Measurements from ENCODE around the gene RASGRP4.
A peak's percentile ranks its signal among the peaks of the same experiment; 100 is the strongest.

The RASGRP4 gene

DNA sequence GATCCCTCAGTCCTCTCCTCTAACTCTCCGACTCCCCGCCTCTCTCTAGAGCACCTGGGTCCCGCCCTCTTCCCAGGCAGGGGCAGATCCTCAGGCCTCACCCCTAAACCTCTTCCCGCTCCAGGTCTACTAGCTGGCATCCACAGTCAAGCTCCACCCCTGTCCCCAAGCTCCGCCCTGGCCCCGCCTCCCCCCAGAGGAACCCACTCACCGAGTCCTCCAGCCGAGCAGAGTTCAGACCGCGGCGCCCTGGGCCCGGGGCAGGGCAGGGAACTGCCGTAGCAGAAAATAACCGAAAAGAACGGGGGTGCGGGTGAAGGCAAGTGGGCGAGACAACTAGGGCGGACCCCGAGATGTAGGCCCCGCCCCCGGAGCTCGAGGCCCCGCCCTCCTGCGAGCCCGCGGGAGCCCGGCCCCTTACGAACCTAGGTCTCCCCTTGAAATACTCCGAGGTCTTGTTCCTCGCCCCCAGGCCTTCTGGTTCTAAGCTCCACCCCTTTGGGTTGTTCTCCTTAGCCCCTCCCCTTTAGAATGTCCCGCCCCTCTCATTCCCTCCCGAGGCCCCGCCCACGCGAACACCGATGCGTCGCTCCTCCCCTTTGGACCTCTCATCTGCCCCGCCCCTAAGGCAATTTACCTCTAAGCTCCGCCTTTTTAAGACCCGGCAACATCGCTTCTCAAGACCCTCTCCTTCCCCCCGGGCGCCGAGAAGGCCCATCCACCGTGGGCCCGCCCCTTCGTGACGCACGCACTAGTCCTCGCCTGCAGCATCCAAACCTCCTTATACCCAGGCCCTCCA, 38.3 kb downstream of the RASGRP4 start, which contains the start of gene GGN:
Gene GGN (minus strand): TSS at position 485 of the 799 bp plus-strand sequence. CDS start 773 bp downstream, outside the sequence.
- DNase-seq, result peak; percentile 67 to 89 (median 75)

DNA sequence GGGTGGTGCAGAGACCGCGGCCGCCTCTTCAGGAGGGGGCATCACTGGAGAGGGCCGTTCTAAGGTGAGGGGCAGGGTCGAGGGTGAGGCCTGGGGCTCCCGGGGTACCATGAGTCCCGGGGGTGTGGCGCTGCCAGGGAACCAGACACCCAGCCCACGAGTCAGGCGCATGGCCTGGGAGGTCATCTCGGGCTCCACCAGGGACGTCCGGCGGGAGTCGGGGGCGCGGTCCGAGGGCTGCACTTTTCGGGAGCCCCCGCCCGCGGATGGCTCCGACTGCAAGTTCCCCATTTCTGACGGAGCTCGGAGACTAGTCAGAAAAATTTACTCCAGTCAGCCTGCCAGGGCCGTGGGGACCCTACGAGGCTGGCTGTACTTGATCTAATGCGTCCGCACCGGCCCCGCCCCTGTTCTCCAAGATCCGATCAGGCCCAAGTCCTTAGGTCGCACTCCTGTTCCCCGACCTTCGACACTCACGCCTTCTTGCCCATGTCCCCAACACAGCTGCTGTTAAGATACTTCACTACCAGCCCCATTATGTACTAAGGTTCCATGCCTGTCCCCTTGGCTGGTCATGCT, 39.0 kb downstream of the RASGRP4 start:
- DNase-seq, result no peak

DNA sequence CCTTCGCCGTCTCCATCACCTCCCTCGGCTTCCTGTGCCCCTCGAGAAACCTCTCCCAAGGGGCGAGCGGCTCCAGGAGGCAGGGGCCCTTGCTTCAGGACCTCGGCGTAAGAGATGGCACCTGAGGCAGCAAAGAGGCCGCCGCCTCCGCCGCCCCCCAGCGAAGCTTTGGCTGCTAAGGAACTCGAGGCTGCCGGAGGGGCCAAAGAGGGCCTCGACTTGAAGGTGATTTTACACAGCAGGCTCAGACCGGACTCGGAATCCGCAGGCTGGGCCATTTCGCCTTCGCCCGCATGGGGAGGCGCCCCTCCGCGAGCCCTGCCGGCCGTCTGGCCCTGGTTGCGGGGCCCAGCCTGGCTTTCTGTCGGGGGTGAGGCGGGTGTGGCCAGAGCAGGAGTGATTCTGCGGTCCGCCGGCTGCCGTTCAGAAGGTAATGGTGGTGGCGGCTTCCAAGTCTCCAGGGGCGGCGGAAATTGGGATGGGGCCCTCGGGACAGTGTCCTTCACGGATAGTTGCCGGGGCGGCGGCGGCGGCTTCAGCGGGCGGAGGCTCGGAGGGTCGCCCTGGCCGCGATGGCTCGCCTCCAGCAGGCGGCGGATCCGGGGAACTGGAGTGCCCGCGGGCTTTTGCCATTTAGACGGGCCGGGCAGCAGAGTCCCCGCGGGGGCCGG, 39.6 kb downstream of the RASGRP4 start:
- no peak for DNase-seq

DNA sequence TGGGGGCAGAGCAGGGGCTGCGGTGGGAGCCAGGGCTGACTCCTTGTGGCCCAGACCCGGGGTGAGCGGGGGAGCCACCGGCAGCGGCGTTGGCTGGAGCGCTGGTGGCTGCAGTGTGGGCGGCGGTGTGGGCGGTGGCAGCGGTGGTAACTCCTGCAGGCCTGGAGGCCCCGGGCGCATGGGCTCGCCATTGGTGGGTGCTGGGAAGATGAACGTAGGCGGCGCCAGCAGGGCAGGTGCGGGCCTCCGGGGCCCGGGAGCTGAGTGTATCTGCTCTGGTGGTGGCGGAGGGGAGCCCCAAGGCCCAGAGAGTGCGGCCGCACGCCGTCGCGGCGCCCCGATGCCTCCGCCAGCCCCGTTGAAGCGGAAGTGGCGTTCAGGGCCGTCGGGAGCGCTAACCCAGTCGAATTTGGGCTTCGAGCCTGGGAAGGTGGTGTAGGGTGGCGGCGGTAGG, 40.2 kb downstream of the RASGRP4 start:
- DNase-seq, result no peak

DNA sequence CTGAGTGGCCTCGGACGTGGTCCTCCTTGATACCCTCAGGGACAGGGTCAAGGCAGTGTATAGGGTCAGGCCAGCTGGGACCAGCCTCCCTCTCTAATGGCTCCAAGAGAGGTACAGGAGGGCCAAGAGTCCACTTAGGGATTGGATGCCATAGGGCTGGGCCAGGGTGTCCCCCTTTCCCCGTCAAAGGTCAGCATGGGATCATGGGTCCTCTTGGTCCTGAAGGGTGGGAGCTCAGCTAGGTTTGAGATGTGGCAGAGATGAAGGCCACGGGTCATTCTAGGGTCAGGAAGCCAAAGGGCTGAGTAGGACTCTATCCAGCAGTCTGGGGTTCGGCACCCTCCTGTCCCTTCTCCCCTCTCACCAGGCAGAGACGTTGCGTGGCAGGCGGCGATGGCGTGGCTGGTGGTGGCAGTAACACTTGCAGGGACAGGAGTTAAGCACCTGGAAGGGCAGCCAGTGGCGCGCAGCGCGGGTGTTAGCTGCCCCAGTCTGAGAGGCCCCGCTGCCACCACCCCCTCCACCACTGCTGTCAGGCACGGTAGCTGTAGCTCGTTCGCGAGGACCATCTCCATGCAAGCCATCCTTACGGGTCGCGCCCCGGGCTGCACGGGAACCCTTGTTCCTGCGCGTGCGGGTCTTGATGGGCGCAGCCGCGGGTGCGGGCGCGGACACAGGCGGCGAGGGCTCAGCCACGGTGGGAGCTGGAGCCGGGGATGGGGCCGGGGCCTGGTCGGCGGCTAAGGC, 40.8 kb downstream of the RASGRP4 start:
- no peak for DNase-seq

DNA sequence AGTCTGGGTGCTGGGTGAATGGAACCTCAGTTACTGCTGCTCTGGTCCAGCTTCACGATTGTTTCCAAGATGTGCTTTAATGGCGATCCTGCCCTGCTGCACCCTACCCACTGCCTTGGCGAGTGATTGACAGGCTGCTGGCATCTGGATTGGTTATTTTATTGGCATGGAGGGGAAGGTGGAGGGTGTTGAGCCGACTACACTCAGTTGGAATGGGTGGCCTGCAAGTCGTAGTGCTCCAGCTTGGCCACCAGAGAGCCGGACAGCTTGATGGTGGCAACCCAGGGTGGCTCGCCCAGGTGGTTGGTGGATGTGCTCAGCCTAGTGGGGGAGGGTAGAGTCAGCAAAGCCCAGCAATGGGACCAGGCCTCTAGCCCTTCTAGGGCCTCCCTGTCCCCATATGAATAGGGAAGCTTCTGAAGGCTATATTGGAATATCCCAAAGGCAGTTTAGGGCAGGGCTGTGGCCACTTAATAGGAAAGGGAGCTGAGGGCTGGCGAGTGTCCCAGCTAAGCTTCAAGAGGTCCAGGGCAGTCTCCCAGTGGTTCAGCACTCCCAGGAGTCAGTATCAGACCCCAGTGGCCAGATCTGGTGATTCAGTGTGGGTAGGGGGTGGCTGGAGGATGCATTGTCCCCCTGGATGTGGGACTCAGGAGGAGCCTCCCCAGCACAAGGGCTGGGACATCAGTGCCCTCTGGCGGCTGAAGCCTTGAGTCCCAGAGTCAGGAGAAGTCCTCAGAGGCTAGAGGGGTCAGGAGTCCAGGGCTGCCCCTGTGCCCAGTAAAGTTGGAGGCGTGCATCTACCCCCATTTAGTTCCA, 41.6 kb downstream of the RASGRP4 start:
- no peak for DNase-seq

DNA sequence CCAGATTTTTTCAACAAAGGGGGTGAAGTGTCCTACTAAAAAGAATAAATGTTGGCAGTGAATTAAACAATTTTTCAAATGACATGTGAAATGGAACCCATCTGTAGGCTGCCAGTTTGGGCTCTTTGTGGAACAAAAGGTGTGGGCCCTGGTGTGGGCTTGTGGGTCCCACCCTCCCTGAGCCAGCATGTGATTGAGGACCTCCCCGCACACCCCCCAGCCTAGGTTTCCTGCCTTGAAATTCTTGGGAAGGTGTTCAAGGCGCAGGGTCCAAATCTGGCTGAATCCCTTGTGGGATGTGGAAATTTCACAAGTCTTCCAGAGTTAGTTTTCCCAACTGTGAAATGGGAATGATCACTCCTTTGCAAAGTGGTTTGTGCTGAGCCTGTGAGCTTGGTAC, 42.3 kb downstream of the RASGRP4 start:
- DNase-seq, result no peak

DNA sequence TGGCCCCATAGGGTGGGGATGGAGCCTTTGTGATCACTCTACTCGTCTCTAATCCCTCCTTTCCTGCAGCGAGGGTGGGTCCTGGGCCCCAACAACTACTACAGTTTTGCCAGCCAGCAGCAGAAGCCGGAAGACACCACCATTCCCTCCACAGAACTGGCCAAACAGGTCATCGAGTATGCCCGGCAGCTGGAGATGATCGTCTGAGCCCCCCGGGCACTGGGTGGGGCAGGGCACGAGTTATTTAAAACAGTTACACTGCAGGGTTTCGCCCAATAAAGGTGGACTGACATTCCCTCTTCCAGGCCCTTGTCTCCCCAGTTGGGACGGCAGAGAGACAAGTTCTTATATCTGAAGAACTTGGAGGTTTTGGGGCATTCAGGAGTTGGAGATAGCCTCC, 42.8 kb downstream of the RASGRP4 start:
- no peak for DNase-seq

DNA sequence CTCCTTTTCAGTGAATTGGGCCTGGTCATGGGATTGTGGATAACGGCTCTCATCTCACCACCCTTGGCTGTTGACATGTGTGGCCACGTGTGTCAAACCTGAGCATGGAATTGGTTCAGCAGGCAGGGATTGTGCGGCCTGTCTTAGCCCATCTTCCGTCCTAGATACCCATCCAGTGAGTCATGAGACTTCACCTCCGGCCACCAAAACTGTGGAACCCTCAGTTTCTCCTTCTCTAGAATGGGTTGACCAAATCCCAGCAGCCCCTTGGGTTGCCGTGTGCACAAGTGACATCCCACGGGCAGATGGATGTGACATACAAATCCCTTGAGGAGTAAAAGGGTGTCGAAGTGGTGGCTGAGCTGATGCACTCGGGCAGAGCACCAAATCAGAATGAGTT, 44.9 kb downstream of the RASGRP4 start:
- no peak for DNase-seq

DNA sequence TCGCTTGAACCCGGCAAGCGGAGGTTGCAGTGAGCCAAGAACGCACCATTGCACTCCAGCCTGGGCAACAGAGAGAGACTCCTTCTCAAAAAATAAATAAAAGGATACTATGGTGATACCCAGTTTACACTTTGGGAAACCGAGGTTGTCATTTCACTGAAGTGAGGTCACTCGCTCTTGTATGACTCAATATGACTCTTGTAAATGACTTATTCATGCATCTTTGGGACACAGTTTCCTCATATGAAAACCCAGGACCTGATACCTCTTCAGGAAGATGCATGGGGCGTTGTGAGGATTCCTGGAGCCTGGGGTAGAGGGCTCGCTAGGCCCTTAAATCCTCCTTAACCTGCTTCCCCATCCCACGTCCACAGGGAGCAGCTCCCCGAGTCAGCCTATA, 47.2 kb downstream of the RASGRP4 start:
- no peak for DNase-seq

DNA sequence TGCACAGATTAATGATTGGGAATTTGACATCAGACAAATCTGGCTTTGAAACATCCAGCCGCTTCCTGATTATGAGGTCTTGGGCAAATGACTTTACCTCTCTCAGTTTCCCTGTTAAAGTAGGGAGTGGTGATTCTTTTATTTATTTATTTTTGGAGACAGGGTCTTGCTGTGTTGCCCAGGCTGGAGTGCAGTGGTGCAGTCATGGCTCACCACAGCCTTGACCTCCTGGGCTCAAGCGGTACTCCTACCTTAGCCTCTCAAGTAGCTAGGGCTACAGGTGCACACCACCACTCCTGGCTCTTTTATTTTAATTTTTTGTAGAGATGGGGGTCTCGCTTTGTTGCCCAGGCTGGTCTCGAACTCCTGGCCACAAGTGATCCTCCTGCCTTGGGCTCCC, 49.0 kb downstream of the RASGRP4 start:
- DNase-seq, result no peak

DNA sequence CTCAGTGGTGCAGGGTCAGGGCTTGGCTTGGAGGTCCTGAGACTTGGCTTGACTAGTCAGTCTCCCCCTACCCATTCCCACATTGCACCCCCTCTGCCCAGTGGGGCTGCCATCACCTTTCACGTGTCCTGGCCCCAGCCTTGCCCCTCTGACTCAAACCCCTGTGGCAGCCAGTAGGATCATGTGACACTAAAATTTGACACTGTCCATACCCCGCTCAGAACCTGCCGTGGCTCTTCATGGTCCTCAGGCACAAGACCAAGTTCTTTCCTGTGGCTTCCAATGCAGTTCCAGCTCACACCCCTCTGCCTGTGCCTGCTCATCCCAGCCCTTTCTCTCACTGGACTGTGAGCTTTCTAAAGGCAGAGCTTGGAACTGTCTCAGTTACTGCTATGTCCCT, 49.4 kb downstream of the RASGRP4 start:
- DNase-seq, result no peak

DNA sequence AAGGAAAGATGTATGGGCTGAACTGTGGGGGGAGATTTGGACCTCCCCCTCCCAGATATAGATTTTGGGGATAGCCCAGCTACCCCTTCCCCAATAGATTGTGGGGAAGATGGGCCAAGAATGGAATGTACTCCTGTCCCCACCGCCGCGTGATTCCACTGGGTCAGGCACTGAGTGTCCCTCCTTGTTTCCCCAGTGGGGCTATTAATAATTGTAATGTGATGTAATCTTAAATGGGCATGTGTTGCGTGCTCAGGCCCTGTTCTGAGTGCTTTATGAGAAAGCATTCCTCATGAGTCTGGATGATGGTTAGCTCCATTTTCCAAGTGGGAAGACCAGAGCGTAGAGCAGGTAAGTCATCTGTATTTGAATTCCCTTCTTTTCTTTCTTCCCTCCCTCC, 50.3 kb downstream of the RASGRP4 start:
- no peak for DNase-seq

DNA sequence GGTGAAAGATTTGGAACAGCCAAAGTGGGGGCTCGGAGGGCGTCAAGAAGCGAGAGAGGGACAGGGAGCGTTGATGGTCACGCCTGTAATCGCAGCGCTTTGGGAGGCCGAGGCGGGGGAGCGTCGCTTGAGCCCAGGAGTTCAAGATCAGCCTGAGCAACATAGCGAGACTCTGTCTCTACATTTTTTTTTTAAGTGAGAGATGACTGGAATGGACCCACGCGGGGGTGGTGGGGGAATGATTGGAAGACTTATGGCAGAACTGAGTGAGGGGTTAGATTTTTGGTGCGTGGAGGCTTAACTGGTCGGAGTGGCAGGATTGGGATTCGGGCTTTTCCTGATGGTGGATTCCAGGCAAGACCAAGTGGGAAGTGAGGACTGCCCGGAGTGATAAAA, 50.9 kb downstream of the RASGRP4 start:
- no peak for DNase-seq

DNA sequence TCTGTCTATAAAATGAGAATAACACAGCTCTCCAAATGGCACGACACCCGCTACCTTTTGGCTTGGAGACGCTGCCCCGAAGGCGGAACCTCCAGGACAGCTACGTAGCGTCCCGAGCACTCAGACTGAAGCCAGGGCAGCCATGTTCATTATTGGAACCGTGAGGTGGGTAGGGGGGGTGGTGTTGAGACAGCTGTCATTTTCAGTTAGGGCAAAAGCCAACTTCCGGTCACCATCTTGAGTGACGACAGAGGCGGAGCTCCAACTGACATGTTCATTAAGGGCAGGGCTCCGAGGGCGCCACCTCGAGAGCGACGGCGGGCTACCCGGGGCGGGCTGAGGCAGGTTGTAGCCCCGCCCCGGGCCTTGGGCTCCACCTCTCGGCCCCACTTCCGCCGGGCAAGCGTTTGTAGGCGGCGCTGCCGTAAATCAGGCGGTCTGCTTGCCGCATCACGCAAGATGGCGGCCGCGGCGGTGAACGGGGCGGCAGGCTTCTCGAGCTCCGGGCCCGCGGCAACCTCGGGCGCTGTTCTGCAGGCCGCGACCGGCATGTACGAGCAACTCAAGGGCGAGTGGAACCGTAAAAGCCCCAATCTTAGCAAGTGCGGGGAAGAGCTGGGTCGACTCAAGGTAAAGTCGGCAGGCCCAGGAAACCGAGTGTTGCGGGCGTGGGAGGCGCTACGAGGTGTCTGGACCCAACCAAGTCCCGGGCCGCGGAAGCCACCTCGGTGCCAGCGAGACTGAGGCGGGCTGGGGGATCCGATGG, 51.5 kb downstream of the RASGRP4 start, which contains the start of gene PSMD8:
Gene PSMD8 (plus strand): TSS at position 240 of the 766 bp plus-strand sequence. CDS start 31 bp downstream, at position 271.
- DNase-seq, result peak; percentile 95 to 100 (median 98)

DNA sequence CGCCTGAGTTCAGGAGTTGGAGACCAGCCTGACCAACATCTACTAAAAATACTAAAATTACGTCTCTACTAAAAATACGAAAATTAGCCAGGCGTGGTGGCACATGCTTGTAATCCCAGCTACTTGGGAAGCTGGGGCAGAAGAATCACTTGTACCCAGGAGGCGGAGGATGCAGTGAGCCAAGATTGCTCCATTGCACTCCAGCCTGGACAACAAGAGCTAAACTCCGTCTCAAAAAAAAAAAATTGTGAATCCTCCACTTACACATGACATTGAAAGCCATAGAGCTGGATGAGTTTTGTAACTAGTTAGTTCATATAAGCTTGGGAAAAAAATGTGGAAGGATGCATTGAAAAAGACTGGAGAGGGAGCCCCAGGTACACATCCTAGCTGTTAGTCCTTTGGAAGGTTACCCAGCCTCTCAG, 52.1 kb downstream of the RASGRP4 start:
- no peak for DNase-seq

DNA sequence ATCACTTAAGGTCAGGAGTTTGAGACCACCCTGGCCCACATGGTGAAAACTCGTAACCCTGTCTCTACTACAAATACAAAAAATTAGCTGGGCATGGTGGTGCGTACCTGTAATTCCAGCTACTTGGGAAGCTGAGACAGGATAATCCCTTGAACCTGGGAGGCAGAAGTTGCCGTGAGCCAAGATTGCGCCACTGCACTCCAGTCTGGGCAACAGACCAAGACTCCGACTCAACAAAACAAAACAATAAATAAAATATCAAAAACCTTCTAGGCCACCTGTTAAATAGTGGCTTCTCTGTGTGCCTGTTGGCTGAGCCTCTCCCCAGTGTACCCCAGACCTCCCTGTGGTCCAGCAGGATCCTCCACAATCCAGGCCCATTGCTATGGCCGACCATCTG, 54.9 kb downstream of the RASGRP4 start:
- DNase-seq, result no peak

DNA sequence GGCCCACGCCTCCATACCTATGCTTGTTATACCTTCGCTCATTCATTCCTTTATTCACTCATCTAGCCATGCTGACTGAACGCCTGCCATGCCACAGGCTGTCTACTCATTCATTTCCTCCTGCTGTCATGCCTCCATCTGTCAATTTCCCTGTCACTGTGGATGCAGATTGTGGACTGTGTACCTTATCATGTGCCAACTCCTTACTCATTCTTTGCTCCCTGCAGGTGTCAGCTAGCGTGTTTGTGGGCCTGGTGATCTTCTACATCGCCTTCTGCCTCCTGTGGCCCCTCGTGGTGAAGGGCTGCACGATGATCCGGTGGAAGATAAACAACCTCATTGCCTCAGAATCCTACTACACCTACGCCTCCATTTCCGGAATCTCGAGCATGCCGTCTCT, 55.7 kb downstream of the RASGRP4 start:
- DNase-seq, result no peak

DNA sequence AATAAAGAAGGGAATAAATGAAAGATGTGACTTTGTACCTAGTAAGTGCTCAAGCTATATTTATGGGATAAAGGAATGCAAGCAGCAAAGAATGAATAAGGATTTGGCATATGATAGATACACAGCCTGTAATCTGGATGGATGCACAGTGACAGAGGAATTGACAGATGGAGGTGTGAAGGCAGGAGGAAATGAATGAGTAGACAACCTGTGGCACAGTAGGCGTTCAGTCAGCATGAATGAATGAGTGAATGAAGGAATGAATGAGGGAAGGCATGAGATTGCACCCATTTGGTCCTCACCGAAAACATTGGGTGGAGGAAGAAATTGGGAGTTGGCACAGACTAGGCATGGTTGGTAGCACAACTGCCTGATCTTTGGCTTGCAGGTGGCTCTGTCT, 56.4 kb downstream of the RASGRP4 start:
- DNase-seq, result no peak

DNA sequence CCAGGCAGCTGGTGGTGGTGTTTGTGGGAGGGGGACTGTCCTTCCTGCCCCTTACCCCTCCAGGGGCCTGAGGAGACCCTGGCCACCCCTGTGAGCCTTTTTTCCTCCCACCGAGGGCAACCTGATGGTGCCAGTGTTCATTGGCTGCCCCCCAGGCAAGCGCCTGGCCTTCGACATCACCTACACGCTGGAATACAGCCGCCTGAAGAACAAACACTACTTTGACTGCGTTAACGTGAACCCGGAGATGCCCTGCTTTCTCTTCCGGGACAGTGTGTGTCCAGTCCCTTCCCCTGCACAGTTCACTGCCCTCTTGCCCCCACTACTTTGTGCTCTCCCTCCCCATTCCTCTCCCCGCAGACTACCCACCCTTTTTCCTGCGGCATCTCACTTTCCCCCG, 59.0 kb downstream of the RASGRP4 start:
- no peak for DNase-seq
